SK-N-SH treated with all-trans-retinoic acid at 6 μM for 48 hours (cell line): ENCODE measurements around the gene FSIP1.

Source experiments
- ATAC-seq: fragments of 200-7000 bp; cut with Tn5 transposase; 3 replicates; pipeline ENCODE4 v1.9.1; 2020; ENCODE audit warnings: mild to moderate bottlenecking, moderate library complexity
- ARNTL ChIP-seq: fragments of 450-650 bp; formaldehyde crosslinking; IDR thresholded peaks from 2 replicates; pipeline ENCODE4 v1.5.0; 2020; ENCODE audit warnings: low read depth, mild to moderate bottlenecking, moderate library complexity, borderline replicate concordance
- BACH2 ChIP-seq: fragments of 250-450 bp; sonication (Bioruptor Pico); IDR thresholded peaks from 2 replicates; pipeline ENCODE4 v1.9.0; 2021; ENCODE audit warnings: mild to moderate bottlenecking, borderline replicate concordance
- CSDC2 ChIP-seq: fragments of 250-450 bp; sonication (Bioruptor Pico); IDR thresholded peaks from 2 replicates; pipeline ENCODE4 v1.5.0; 2020; ENCODE audit warnings: mild to moderate bottlenecking, moderate library complexity
- CSRNP3 ChIP-seq: fragments of 250-450 bp; sonication (Bioruptor Pico); IDR thresholded peaks from 2 replicates; pipeline ENCODE4 v1.5.1; 2021; ENCODE audit warnings: mild to moderate bottlenecking, moderate library complexity
- ESRRG ChIP-seq: fragments of 250-450 bp; sonication (Bioruptor Pico); IDR thresholded peaks from 2 replicates; pipeline ENCODE4 v1.6.1; 2021; ENCODE audit warnings: mild to moderate bottlenecking
- GLIS3 ChIP-seq: fragments of 250-450 bp; sonication (Bioruptor Pico); IDR thresholded peaks from 2 replicates; pipeline ENCODE4 v1.5.0; 2020; ENCODE audit warnings: mild to moderate bottlenecking, moderate library complexity
- ISL1 ChIP-seq: fragments of 250-450 bp; sonication (Bioruptor Pico); IDR thresholded peaks from 2 replicates; pipeline ENCODE4 v2.1.2; 2022; ENCODE audit warnings: mild to moderate bottlenecking, moderate library complexity
- OSR1 ChIP-seq: fragments of 250-450 bp; sonication (Bioruptor Pico); IDR thresholded peaks from 2 replicates; pipeline ENCODE4 v1.8.0; 2022; ENCODE audit warnings: moderate library complexity, mild to moderate bottlenecking, inconsistent platforms
- PATZ1 ChIP-seq: fragments of 250-450 bp; sonication (Bioruptor Pico); IDR thresholded peaks from 2 replicates; pipeline ENCODE4 v1.8.0; 2020; ENCODE audit warnings: mild to moderate bottlenecking, moderate library complexity, borderline replicate concordance
- POU6F1 ChIP-seq: fragments of 250-450 bp; sonication (Bioruptor Pico); IDR thresholded peaks from 2 replicates; pipeline ENCODE4 v1.8.0; 2021; ENCODE audit warnings: low read depth, mild to moderate bottlenecking, moderate library complexity, borderline replicate concordance
- PPARA ChIP-seq: fragments of 250-450 bp; sonication (Bioruptor Pico); IDR thresholded peaks from 2 replicates; pipeline ENCODE4 v1.5.0; 2020; ENCODE audit warnings: mild to moderate bottlenecking, borderline replicate concordance
- SNAI2 ChIP-seq: fragments of 250-450 bp; sonication (Bioruptor Pico); IDR thresholded peaks from 2 replicates; pipeline ENCODE4 v1.5.0; 2020; ENCODE audit warnings: mild to moderate bottlenecking, moderate library complexity
- TCF4 ChIP-seq: fragments of 250-450 bp; sonication (Bioruptor Pico); IDR thresholded peaks from 2 replicates; pipeline ENCODE4 v1.8.0; 2021; ENCODE audit warnings: mild to moderate bottlenecking, moderate library complexity, borderline replicate concordance
- ZC3H10 ChIP-seq: fragments of 250-450 bp; sonication (Bioruptor Pico); IDR thresholded peaks from 2 replicates; pipeline ENCODE4 v1.5.1; 2021; ENCODE audit warnings: mild to moderate bottlenecking, moderate library complexity
- ZFP3 ChIP-seq: fragments of 250-450 bp; sonication (Bioruptor Pico); IDR thresholded peaks from 2 replicates; pipeline ENCODE4 v1.5.0; 2020; ENCODE audit warnings: mild to moderate bottlenecking, moderate library complexity
- ZFP30 ChIP-seq: fragments of 450-650 bp; formaldehyde crosslinking; IDR thresholded peaks from 2 replicates; pipeline ENCODE4 v1.5.0; 2022; ENCODE audit warnings: mild to moderate bottlenecking, moderate library complexity
- ZNF565 ChIP-seq: fragments of 450-650 bp; formaldehyde crosslinking; conservative IDR thresholded peaks from 2 replicates; pipeline ENCODE4 v1.5.0; 2020; ENCODE audit warnings: low read depth, mild to moderate bottlenecking, moderate library complexity
- ZNF70 ChIP-seq: fragments of 450-650 bp; formaldehyde crosslinking; IDR thresholded peaks from 2 replicates; pipeline ENCODE4 v1.5.0; 2020; ENCODE audit warnings: mild to moderate bottlenecking, moderate library complexity
- TF ChIP-seq, protein P1 (sequence below): fragments of 250-450 bp; sonication (Bioruptor Pico); IDR thresholded peaks from 2 replicates; pipeline ENCODE4 v1.5.1; 2020; ENCODE audit warnings: low read depth, mild to moderate bottlenecking, moderate library complexity
- TF ChIP-seq, protein P2 (sequence below): fragments of 250-450 bp; sonication (Bioruptor Pico); IDR thresholded peaks from 2 replicates; pipeline ENCODE4 v1.5.0; 2020; ENCODE audit warnings: mild to moderate bottlenecking, moderate library complexity

FSIP1 gene

GRCh38 chr15:39564972-39565665, 217.5 kb downstream of the FSIP1 start (continued):
- TF ChIP-seq ARNTL (CRISPR knock-in tag) (no peak), ISL1 (CRISPR knock-in tag) (no peak), ZFP30 (CRISPR knock-in tag) (no peak), ZNF565 (CRISPR knock-in tag) (no peak)

DNA sequence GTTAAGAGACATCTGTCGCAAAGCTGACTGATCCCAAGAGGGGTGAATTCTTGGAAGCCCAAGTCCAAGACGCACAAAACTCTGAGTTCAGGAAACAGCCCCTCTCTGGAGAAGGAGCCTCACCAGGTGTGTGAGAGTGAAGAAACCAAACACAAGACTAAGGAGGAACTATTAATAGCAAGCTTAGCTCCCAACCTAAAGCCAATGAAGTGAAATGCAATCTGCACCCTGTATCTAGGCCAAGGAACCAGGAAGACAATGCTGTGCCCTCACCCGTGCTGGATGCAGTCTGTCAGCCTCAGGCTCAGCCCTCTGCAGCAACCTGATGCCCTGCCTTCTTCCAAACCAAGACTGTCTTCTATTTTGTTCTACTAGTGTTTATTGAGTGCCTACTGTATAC, 224.2 kb downstream of the FSIP1 start:
- TF ChIP-seq SNAI2 (CRISPR knock-in tag) (no peak), PPARA (CRISPR knock-in tag) (no peak), TCF4 (CRISPR knock-in tag) (no peak), POU6F1 (no peak), ZFP3 (CRISPR knock-in tag) (no peak), CSRNP3 (CRISPR knock-in tag) (no peak), ARNTL (CRISPR knock-in tag) (no peak), PATZ1 (CRISPR knock-in tag) (no peak), GLIS3 (CRISPR knock-in tag) (no peak), ZFP30 (CRISPR knock-in tag) (no peak), ESRRG (CRISPR knock-in tag) (no peak), CSDC2 (CRISPR knock-in tag) (no peak), ZC3H10 (no peak), ZNF70 (CRISPR knock-in tag) (no peak), OSR1 (CRISPR knock-in tag) (no peak)
- TF ChIP-seq, protein P1, sequence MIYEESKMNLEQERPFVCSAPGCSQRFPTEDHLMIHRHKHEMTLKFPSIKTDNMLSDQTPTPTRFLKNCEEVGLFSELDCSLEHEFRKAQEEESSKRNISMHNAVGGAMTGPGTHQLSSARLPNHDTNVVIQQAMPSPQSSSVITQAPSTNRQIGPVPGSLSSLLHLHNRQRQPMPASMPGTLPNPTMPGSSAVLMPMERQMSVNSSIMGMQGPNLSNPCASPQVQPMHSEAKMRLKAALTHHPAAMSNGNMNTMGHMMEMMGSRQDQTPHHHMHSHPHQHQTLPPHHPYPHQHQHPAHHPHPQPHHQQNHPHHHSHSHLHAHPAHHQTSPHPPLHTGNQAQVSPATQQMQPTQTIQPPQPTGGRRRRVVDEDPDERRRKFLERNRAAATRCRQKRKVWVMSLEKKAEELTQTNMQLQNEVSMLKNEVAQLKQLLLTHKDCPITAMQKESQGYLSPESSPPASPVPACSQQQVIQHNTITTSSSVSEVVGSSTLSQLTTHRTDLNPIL (CRISPR knock-in tag): no peak
- TF ChIP-seq, all 23 proteins: peak for 0
- no peak for ATAC-seq

DNA sequence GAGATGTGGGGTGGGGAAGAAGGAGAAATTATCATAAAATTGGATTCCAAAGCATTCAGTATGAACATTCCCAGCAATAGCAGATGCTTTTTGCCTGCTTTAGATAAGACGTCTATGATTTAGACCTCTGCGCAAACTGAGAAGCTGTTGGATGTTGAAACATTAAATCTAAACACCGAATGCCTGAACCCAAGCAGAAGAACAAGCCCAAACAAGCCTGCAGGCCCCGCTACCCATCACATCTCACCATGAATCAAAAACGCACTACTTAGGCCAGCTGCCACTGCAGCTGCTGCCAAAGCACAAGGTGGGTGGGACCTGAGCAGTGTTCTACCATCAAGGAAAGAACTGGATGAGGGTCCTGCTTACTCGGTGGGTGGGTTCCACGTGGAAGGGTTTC, 226.2 kb downstream of the FSIP1 start:
- no peak for ATAC-seq
- no peak for TF ChIP-seq POU6F1
- no peak for TF ChIP-seq PPARA (CRISPR knock-in tag)
- TF ChIP-seq BACH2 (CRISPR knock-in tag): no peak
- no peak for TF ChIP-seq ZNF70 (CRISPR knock-in tag)
- no peak for TF ChIP-seq ZNF565 (CRISPR knock-in tag)
- TF ChIP-seq, protein P2, sequence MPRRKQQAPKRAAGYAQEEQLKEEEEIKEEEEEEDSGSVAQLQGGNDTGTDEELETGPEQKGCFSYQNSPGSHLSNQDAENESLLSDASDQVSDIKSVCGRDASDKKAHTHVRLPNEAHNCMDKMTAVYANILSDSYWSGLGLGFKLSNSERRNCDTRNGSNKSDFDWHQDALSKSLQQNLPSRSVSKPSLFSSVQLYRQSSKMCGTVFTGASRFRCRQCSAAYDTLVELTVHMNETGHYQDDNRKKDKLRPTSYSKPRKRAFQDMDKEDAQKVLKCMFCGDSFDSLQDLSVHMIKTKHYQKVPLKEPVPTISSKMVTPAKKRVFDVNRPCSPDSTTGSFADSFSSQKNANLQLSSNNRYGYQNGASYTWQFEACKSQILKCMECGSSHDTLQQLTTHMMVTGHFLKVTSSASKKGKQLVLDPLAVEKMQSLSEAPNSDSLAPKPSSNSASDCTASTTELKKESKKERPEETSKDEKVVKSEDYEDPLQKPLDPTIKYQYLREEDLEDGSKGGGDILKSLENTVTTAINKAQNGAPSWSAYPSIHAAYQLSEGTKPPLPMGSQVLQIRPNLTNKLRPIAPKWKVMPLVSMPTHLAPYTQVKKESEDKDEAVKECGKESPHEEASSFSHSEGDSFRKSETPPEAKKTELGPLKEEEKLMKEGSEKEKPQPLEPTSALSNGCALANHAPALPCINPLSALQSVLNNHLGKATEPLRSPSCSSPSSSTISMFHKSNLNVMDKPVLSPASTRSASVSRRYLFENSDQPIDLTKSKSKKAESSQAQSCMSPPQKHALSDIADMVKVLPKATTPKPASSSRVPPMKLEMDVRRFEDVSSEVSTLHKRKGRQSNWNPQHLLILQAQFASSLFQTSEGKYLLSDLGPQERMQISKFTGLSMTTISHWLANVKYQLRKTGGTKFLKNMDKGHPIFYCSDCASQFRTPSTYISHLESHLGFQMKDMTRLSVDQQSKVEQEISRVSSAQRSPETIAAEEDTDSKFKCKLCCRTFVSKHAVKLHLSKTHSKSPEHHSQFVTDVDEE: no peak
